Effector memory CD4-positive, alpha-beta T cell (primary cell): ENCODE results near the gene MRFAP1L1.
A peak's percentile ranks its signal among the peaks of the same experiment; 100 is the strongest.

Experiments used
- DNase-seq, 3 donors: peaks; one replicate each; pipeline ENCODE4 v3.0.0-alpha.2; 2020
- H3K27ac ChIP-seq: 2 replicates; pipeline ENCODE4 v1.7.0; 2013; ENCODE audit warnings: mild to moderate bottlenecking, low read length, moderate library complexity; ENCODE audit not compliant: insufficient read depth, poor library complexity, severe bottlenecking
- H3K27me3 ChIP-seq: replicated peaks from 2 replicates; pipeline ENCODE4 v1.7.0; 2013; ENCODE audit warnings: mild to moderate bottlenecking, low read length; ENCODE audit not compliant: insufficient read depth, control insufficient read depth, poor library complexity, severe bottlenecking
- H3K36me3 ChIP-seq: 2 replicates; pipeline ENCODE4 v1.7.0; 2013; ENCODE audit warnings: mild to moderate bottlenecking, low read length, moderate library complexity; ENCODE audit not compliant: control insufficient read depth, insufficient read depth
- H3K4me1 ChIP-seq: 2 replicates; pipeline ENCODE4 v1.7.0; 2013; ENCODE audit warnings: low read length, mild to moderate bottlenecking; ENCODE audit not compliant: control insufficient read depth, insufficient read depth, poor library complexity, severe bottlenecking
- H3K4me3 ChIP-seq: 2 replicates; pipeline ENCODE4 v1.7.0; 2013; ENCODE audit warnings: low read length, low read depth, mild to moderate bottlenecking; ENCODE audit not compliant: insufficient read depth, poor library complexity, severe bottlenecking
- H3K9me3 ChIP-seq: 2 replicates; pipeline ENCODE4 v1.7.0; 2013; ENCODE audit warnings: mild to moderate bottlenecking, low read length, moderate library complexity; ENCODE audit not compliant: control insufficient read depth

Gene MRFAP1L1

DNA sequence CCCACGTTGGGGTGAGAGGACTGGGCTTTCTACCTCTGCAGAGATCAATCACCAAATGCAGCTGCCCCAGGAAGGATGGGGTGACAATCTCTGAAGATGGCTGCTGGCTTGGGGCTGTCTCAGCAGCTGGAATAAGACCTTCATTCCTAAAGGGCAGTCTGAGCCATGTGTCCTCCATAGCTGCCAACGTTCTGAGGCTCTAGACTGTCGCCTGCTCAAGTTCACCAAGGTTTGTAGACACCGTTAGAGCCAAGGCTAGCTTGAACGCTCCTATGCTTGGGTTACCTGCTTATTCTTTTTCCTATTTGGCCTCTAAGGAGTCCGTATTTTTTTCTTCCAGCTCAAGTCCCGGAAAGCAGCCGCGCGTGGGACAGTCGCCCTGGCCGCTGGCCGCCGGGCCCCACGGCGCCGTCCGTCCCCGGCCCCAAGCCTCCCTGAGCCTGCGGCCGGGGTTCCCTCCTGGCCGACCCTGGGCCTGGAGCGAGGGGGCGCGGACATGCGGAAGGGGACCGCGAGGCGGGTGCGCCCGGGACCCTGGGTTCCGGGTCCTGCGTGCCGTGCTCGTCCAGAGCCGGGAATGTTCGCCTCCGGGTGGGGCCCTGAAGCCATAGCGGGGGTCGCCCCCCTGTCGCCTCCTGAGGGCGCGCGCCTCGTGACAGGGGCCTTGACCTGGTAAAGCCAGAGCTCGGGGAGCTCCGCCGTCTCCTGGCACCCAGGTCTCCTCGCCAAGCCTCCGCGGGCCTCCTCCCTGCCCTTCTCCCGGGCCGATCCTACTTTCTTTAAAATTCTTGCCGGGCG, 45.9 kb downstream of the MRFAP1L1 start:
- no peaks in the 10 kb centered on the region for H3K36me3 ChIP-seq
- H3K9me3 ChIP-seq, result no peaks in the 10 kb centered on the region
- peaks cover 13% of the 10 kb centered on the region for H3K4me1 ChIP-seq
- H3K27me3 ChIP-seq, result no peaks in the 10 kb centered on the region
- DNase-seq, result no peak
- H3K4me3 ChIP-seq, result peak overlapping the region; percentile 52
- H3K27ac ChIP-seq, result no peak overlapping the region

DNA sequence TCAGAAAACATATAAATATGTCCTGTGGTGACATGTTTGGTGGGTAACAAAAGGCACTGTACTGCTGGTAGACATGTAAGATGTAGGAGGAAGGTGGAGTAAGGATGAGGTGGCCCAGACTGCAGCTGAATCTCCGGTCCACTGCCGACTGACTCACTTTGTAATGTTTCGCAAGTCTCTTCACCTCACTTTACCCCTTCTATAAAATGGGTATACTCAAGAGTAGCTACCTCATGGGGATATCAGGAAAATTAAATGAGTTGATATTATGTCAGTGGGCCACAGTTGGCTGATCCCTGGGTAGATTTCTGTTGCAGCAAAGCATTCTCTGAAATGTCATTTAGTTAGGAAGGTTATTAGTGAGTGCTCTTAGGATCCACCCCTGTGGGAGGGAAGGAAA, 47.1 kb downstream of the MRFAP1L1 start:
- no peak overlapping the region for H3K27ac ChIP-seq
- no peaks in the 10 kb centered on the region for H3K9me3 ChIP-seq
- no peak overlapping the region for H3K4me3 ChIP-seq
- H3K27me3 ChIP-seq, result no peaks in the 10 kb centered on the region
- no peaks in the 10 kb centered on the region for H3K36me3 ChIP-seq
- peaks cover 19% of the 10 kb centered on the region for H3K4me1 ChIP-seq
- no peak for DNase-seq

DNA sequence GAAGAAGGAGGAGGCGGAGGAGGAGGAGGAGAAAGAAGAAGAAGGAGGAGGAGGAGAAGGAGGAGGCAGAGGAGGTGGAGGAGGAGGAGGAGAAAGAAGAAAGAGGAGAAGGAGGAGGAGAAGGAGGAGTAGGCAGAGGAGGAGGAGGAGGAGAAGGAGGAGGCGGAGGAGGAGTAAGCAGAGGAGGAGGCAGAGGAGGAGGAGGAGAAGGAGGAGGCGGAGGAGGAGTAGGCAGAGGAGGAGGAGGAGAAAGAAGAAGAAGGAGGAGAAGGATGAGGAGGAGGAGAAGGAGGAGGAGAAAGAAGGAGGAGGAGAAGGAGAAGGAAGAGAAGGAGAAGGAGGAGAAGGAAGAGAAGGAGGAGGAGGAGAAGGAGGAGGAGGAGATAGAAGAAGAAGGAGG, 49.2 kb downstream of the MRFAP1L1 start:
- H3K27ac ChIP-seq, result no peak overlapping the region
- peaks cover 19% of the 10 kb centered on the region for H3K4me1 ChIP-seq
- no peaks in the 10 kb centered on the region for H3K9me3 ChIP-seq
- H3K4me3 ChIP-seq, result no peak overlapping the region
- H3K36me3 ChIP-seq, result no peaks in the 10 kb centered on the region
- no peaks in the 10 kb centered on the region for H3K27me3 ChIP-seq
- DNase-seq, result no peak

DNA sequence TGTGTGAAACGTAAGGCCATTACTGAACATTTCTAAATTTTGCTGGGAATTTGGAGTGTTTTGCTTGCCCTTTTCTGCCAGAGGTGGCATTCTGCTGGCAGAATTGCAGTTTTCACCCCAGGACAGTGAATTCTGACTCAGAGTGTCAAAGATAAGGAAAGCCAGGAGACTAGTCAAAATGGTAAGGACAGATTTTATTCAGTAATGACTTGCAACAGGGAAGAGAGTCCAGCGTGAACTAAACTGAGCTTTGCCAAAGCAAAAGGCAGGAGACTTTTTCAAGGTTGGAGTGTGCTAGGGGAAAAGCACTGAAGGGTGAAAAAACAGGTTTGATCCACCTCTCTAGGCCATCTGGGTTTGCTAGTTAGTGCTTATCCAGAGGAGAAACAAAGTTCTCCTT, 49.8 kb downstream of the MRFAP1L1 start:
- Histone ChIP-seq H3K36me3 (no peaks in the 10 kb centered on the region), H3K9me3 (no peaks in the 10 kb centered on the region), H3K27me3 (no peaks in the 10 kb centered on the region), H3K27ac (no peak overlapping the region), H3K4me1 (peaks cover 18% of the 10 kb centered on the region), H3K4me3 (no peak overlapping the region)
- DNase-seq, result no peak

DNA sequence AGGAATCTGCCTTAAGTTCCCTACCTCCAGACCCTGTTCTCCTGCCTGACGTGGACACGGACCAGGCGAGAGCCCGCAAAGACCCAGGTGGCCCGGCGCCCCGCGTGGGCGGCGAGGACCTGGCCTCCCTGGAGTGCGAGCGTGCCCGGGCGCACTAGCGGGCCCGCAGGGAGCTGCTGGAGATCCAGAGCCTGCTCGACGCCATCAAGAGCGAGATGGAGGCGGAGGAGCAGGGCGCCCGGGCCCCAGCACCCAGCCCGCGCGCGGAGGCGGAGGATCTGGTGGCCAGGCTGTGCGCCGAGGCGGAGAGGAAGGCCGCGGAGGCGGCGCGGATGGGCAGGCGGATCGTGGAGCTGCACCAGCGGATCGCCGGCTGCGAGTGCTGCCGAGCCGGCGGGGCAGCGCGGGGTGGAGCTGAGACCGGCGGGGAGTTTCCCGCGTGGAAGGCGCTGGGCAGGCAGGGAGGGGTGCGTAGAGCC, 51.0 kb downstream of the MRFAP1L1 start:
- Histone ChIP-seq H3K4me3 (peak overlapping the region; percentile 45), H3K4me1 (peaks cover 10% of the 10 kb centered on the region), H3K36me3 (no peaks in the 10 kb centered on the region), H3K27ac (peak overlapping the region; percentile 5), H3K27me3 (no peaks in the 10 kb centered on the region), H3K9me3 (no peaks in the 10 kb centered on the region)
- peak; percentile 37 to 45 (median 38) for DNase-seq

DNA sequence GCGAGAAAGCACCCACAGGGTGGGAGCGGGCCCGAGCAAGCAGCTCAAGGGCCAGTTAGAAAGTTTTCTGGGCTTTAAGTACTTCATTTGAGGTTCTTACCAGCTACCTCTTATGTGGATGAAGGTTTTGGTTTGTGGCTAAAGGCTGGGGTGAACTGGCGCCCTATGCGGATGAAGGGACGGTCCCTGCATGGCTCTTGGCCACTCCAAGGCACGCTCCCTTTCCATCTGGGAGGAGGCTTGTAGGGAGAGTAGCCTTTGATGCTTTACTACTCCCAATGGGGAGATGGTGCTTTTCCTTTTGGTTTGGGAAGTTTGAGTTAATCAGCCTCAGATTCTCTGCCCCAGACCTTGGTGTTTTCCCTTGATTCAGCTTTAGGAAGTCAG, 51.5 kb downstream of the MRFAP1L1 start:
- Histone ChIP-seq H3K27me3 (no peaks in the 10 kb centered on the region), H3K4me3 (peak overlapping the region; percentile 45), H3K4me1 (peaks cover 10% of the 10 kb centered on the region), H3K9me3 (no peaks in the 10 kb centered on the region), H3K27ac (peak overlapping the region; percentile 5), H3K36me3 (no peaks in the 10 kb centered on the region)
- DNase-seq, result no peak
